ENCODE results near the gene PARD3. TPM values are rescaled to one million over a fixed set of nuclear protein-coding genes. Genes with fewer than 3 reads are reported as not detected.

PARD3 gene
- polyA plus RNA-seq, 3 donors: 0.51 TPM; not detected in 2

GRCh38 chr10:34584164-34584563 is 230.9 kb downstream of the PARD3 start:
- Histone ChIP-seq H2AFZ (ENCODE audit: insufficient read depth, low read depth, low read length, poor library complexity, severe bottlenecking) (no peak overlapping the region), H3K4me2 (replicated peaks; ENCODE audit: extremely low read depth, low read length, poor library complexity, severe bottlenecking) (no peak overlapping the region), H3K36me3 (replicated peaks in 1 of 2; ENCODE audit: control insufficient read depth in 1 of 2, insufficient read depth in 2 of 2, low read length in 2 of 2) (no peaks in the 10 kb centered on the region), H3K27me3 (ENCODE audit: control insufficient read depth in 2 of 2, insufficient read depth in 2 of 2, low read length in 2 of 2) (no peaks in the 10 kb centered on the region), H3K27ac (ENCODE audit: low read depth in 1 of 2, low read length in 2 of 2) (no peak overlapping the region), H3K9me3 (replicated peaks in 1 of 2; ENCODE audit: control insufficient read depth in 1 of 2, insufficient read depth in 1 of 2, low read length in 2 of 2) (no peaks in the 10 kb centered on the region), H4K20me1 (ENCODE audit: insufficient read depth, low read length) (no peaks in the 10 kb centered on the region), H3K4me3 (replicated peaks in 1 of 3; ENCODE audit: low read depth in 2 of 3, low read length in 3 of 3) (no peak overlapping the region), H3K79me2 (ENCODE audit: insufficient read depth, low read length) (no peaks in the 10 kb centered on the region), H3K4me1 (ENCODE audit: control insufficient read depth in 1 of 2, insufficient read depth in 2 of 2, low read length in 2 of 2) (peaks cover 0 to 7% of the 10 kb centered on the region in 2 donors), H3K9ac (ENCODE audit: insufficient read depth, low read length, poor library complexity, severe bottlenecking) (no peak overlapping the region)
- no peak overlapping the region for H3K27ac Mint-ChIP-seq
- no peaks in the 10 kb centered on the region for H3K9me3 Mint-ChIP-seq
- no peak overlapping the region for H3K4me3 Mint-ChIP-seq
- H3K4me1 Mint-ChIP-seq: peaks cover 14% of the 10 kb centered on the region
- H3K27me3 Mint-ChIP-seq (ENCODE audit: low read depth in 3 of 3): peaks cover 0 to 3% (median 0%) of the 10 kb centered on the region in 3 donors
- no peak for TF ChIP-seq CTCF (IDR thresholded peaks at IDR 0.05)
- H3K36me3 Mint-ChIP-seq: no peaks in the 10 kb centered on the region
- intact Hi-C loops (cut with micrococcal nuclease): no loop called here
- DNase-seq: peak in 2 of 3 donors; percentile 14 to 36

- intact Hi-C loops (cut with micrococcal nuclease): no loop called here
- H3K4me1 Mint-ChIP-seq: peaks cover 14% of the 10 kb centered on the region
- no peak overlapping the region for H3K27ac Mint-ChIP-seq
- Histone ChIP-seq H3K9me3 (replicated peaks in 1 of 2; ENCODE audit: control insufficient read depth in 1 of 2, insufficient read depth in 1 of 2, low read length in 2 of 2) (no peaks in the 10 kb centered on the region), H3K36me3 (replicated peaks in 1 of 2; ENCODE audit: control insufficient read depth in 1 of 2, insufficient read depth in 2 of 2, low read length in 2 of 2) (no peaks in the 10 kb centered on the region), H4K20me1 (ENCODE audit: insufficient read depth, low read length) (no peaks in the 10 kb centered on the region), H3K9ac (ENCODE audit: insufficient read depth, low read length, poor library complexity, severe bottlenecking) (no peak overlapping the region), H3K27me3 (ENCODE audit: control insufficient read depth in 2 of 2, insufficient read depth in 2 of 2, low read length in 2 of 2) (no peaks in the 10 kb centered on the region), H3K79me2 (ENCODE audit: insufficient read depth, low read length) (no peaks in the 10 kb centered on the region), H2AFZ (ENCODE audit: insufficient read depth, low read depth, low read length, poor library complexity, severe bottlenecking) (no peak overlapping the region), H3K27ac (ENCODE audit: low read depth in 1 of 2, low read length in 2 of 2) (no peak overlapping the region), H3K4me2 (replicated peaks; ENCODE audit: extremely low read depth, low read length, poor library complexity, severe bottlenecking) (no peak overlapping the region), H3K4me3 (replicated peaks in 1 of 3; ENCODE audit: low read depth in 2 of 3, low read length in 3 of 3) (no peak overlapping the region), H3K4me1 (ENCODE audit: control insufficient read depth in 1 of 2, insufficient read depth in 2 of 2, low read length in 2 of 2) (peaks cover 0 to 7% of the 10 kb centered on the region in 2 donors)
- H3K4me3 Mint-ChIP-seq: no peak overlapping the region
- DNase-seq: no peak
- no peaks in the 10 kb centered on the region for H3K36me3 Mint-ChIP-seq
- TF ChIP-seq CTCF (IDR thresholded peaks at IDR 0.05): no peak
- WGBS (ENCODE audit: insufficient coverage): no CpG with 5 or more reads among the region's 6 CpGs
- H3K27me3 Mint-ChIP-seq (ENCODE audit: low read depth in 3 of 3): no peaks in the 10 kb centered on the region
- no peaks in the 10 kb centered on the region for H3K9me3 Mint-ChIP-seq
Observed at GRCh38 chr10:34581801-34582532, 233.1 kb downstream of the PARD3 start.

Measured in CD14-positive monocyte (primary cell).